Activated T-helper 1 cell treated with Interleukin-2 at 50 U/mL for 16 hours (primary cell): ENCODE data around the gene CCDC71L.

ENCODE experiments used
- DNase-seq: peaks from one replicate; pipeline ENCODE4 v3.0.0-alpha.2; 2020; ENCODE audit warnings: low read depth

Gene CCDC71L

GRCh38 chr7:106659166-106659962 is 1.6 kb downstream of the CCDC71L start:
- no peak for DNase-seq

- DNase-seq = no peak
These were observed 2.4 kb downstream of the CCDC71L start for GRCh38 chr7:106658316-106659165.

GRCh38 chr7:106657085-106657991 is 3.6 kb downstream of the CCDC71L start:
- DNase-seq = no peak

DNA sequence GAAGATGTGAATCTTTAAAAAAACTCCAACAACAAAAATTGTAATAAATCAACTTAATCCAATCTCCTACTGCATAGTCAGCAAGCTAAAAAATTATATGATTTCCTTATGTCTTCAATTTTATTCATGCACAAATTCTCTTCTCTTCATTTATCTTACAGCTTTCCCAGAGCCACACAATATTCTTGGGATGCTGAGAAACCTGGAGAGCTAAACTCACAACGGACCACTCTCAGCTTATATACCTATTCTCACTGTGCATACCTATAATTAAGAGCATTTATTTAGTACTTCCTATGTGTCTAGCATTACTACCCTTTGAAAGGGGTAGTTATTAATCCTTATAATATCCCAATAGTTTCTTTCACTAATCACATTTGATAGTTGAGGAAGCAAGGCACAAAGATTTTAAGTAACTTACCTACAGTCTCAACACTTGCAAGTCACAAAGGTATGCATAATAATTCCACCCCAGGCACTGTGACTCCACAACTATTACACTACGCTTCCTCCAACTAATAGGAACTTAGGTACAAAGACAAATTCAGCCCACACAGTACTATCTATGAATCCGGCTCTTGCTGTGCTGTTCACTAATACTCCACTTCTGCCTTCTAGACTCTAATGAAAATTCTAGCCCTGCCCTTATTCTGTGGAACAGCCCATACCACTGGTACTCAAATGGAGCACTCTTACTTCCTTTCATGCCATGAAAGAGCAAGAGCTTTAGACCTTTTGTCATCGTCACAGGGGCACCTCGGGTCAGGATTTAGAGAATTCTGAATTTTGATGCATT is 5.1 kb downstream of the CCDC71L start:
- no peak for DNase-seq

- no peak for DNase-seq
These were observed 7.5 kb downstream of the CCDC71L start for GRCh38 chr7:106653488-106653887.

DNA sequence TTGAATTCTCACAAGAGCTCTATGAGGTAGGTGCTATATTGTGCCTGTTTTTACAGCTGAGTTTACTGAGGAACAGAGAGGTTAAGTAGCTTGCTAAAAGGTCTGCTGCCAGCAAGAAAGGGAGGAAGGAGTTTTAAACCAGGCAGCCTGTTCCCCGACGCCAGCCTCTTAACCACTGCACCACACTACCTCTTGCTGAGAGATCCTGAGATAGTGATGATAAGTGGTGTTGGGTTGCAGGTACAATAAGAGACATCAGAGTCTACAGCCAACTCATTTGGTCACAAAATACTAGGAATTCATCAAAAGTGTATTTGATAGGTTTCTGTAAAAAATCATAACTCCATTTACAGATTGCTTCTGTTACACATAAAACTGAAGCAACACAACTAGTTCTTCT is 8.0 kb downstream of the CCDC71L start:
- DNase-seq = no peak

- DNase-seq = no peak
These were observed 8.9 kb downstream of the CCDC71L start for GRCh38 chr7:106652092-106652491.

- DNase-seq = no peak
These were observed 14.7 kb downstream of the CCDC71L start for GRCh38 chr7:106646256-106646655.

- no peak for DNase-seq
These were observed 16.0 kb downstream of the CCDC71L start for GRCh38 chr7:106644999-106645398.

DNA sequence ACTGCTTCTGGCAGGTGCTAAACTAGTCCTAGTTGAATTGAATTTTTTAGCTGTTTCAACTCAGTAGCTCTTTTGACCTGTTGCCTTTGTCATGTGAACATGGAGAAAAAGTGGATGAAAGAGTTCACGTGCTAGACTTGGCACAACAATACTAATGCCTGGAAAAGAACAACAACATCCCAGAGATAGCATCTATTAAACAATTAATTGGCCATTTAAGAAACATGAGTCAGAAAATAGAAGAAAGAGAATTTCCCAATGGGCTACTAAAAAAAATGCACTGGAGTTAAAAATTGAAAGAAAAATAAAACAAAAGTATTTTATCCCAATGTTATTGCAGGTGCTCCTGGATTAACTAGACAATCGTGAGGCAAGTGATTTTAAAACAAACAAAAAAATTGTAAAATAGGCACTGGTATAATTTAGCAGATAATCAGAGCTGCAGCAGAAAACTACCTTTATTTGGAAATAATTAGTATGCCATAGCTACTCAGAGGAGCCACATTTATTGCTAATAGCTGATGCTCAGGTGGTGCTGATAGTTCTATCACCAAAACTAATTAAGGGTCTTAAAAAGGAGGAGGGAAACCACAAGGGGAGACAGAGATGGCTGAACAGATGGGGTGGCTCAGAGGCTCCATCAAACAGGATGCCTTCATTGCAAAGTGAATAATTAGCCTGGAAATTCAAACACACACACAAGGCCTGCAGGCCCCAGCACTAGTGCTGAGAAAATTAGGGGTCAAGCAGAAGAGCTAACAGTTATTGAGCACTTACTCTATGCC is 17.6 kb downstream of the CCDC71L start:
- no peak for DNase-seq

- DNase-seq = no peak
These were observed 19.5 kb downstream of the CCDC71L start for GRCh38 chr7:106641416-106641815.

- DNase-seq = no peak
These were observed 20.4 kb downstream of the CCDC71L start for GRCh38 chr7:106640368-106641141.

DNA sequence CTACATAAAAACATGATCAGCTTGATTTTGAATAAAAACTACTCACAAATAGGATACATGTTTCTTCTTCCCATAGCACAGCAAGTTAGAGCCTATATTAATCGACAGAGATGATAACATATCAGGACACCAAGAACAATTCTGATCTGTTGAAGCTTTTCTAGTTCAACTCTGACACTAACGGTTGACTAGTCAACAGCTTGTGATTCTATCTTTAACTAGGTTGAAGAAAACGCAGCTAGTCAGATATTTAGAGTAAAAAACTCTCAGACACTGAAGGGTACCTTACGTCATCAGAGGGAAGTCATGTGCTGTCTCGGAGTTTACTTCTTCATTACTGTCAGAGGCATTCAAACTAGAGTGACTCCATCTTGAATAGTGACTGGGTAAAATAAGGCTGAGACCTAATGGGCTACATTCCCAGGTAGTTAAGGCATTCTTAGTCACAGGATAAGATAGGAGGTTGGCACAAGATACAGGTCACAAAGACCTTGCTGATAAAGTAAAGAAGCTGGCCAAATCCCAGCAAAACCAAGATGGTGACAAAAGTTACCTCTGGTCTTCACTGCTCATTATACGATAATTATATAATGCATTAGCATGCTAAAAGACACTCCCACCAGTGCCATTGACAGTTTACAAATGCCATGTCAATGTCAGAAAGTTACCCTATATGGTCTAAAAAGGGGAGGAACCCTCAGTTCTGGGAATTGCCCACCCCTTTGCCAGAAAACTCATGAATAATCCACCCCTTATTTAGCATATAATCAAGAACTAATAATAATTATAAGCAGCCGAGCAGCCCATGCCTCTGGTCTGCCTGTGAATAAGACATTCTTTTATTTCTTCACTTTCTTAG is 21.3 kb downstream of the CCDC71L start:
- DNase-seq = no peak

- no peak for DNase-seq
These were observed 25.5 kb downstream of the CCDC71L start for GRCh38 chr7:106635411-106635810.

GRCh38 chr7:106634958-106635357 is 26.0 kb downstream of the CCDC71L start:
- no peak for DNase-seq

DNA sequence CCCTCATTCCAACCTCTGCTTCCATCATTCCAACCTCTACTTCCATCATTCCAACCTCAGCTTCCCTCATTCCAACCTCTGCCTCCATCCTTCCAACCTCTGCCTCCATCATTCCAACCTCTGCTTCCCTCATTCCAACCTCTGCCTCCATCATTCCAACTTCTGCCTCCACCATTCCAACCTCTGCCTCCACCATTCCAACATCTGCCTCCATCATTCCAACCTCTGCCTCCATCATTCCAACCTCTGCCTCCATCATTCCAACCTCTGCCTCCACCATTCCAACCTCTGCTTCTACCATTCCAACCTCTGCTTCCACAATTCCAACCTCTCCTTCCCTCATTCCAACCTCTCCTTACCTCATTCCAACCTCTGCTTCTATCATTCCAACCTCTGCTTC is 30.3 kb downstream of the CCDC71L start:
- no peak for DNase-seq

- DNase-seq = no peak
These were observed 31.4 kb downstream of the CCDC71L start for GRCh38 chr7:106629516-106629915.

DNA sequence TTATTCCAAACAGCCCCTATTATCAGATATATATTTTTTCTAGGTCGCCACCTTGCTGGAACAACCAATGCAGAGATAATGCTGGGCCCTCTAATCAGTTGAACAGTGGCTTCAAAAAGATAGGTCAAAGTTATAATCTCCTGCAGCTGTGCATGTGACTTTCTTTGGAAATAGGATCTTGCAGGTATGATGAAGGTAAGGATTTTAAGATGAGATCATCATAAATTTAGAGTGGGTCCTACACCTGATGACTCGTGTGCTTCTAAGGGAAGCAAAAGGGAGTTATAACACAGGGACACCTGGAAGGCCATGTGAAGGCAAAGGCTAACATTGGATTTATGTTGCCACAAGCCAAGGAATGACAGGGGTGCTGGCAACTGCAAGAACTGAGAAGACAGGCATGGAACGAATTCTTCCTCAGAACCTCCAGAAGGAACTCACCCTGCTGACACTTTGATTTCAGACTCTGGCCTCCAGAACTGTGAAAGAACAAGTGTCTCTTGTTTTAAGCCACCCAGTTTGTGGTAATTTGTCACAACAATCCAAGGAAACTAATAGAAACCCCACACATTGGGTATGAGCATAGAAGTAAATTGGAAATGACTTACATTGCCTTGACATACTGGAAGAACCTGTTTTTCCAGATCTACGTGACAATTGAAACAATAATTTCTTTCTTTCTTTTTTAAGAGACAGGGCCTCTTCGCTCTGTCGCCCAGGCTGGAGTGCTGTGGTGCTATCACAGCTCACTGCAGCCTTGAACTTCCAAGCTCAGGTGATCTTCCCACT is 34.4 kb downstream of the CCDC71L start:
- no peak for DNase-seq
